SIG-M5 treated with dmso at 0.1 percent for 504 hours (cell line): ENCODE data around the gene EFS.

Experiments used
- DNase-seq: peaks from one replicate; lab custom pipeline; 2025; ENCODE audit not compliant: unreplicated experiment; lab: John Stamatoyannopoulos, UW

EFS gene, protein sequence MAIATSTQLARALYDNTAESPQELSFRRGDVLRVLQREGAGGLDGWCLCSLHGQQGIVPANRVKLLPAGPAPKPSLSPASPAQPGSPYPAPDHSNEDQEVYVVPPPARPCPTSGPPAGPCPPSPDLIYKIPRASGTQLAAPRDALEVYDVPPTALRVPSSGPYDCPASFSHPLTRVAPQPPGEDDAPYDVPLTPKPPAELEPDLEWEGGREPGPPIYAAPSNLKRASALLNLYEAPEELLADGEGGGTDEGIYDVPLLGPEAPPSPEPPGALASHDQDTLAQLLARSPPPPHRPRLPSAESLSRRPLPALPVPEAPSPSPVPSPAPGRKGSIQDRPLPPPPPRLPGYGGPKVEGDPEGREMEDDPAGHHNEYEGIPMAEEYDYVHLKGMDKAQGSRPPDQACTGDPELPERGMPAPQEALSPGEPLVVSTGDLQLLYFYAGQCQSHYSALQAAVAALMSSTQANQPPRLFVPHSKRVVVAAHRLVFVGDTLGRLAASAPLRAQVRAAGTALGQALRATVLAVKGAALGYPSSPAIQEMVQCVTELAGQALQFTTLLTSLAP

DNA sequence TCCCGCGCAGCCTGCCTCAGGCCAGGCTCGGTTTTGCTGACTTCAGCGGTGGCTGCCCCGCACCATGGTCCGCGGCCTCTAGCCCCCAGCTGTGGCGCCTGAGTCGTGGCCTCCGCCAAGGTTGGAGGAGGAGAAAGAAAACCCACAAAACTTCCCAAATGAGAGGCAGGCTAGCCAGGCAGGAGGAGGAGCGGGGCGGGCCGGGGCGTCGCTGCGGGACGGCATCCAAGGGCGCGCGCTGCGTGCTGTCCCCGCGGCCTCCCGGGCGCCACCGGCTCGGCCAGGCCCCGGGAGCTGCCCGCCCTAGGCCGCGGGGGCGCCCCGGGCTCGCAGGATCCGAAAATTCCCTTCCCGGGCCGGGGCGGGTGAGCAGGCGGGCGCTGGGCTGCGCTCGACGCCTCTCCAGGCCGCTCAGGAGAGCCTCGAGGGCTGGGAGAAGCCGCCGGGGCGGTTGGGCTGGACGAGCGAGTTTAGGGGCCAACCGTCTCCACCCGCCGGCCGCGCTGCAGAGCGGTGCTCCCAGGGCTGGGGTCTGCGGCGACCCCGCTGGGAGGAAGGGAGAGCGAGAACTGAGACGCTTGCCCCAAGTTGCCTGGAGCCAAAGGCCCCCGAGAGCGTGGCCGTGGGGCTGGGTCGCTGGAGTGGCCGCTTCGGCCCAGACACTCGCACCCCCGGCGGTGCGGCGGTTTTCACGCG, at the start of gene EFS:
Gene EFS (minus strand): TSS at position 137 of the 696 bp plus-strand sequence. CDS start 147 bp downstream, outside the sequence.
- DNase-seq = no peak

DNA sequence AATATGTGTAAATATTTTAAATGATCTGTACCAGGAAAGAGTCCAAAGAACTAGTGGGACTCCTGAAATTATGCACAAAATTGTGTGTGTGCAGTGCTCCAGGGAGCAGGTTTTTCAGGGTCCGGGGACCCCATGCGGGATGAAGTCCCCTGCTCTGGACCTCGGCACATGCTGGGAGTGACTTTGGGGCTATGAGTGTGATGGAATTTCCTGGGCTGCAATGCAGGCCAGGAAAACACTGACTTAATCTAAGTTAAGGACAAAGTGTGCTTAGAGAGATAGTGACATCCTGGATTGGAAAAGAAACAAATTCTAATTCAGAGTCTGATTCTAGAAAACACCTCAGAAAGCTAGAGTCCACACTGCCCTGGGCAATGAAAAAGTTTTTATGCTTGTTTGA, 49.3 kb upstream of the EFS start:
- no peak for DNase-seq

DNA sequence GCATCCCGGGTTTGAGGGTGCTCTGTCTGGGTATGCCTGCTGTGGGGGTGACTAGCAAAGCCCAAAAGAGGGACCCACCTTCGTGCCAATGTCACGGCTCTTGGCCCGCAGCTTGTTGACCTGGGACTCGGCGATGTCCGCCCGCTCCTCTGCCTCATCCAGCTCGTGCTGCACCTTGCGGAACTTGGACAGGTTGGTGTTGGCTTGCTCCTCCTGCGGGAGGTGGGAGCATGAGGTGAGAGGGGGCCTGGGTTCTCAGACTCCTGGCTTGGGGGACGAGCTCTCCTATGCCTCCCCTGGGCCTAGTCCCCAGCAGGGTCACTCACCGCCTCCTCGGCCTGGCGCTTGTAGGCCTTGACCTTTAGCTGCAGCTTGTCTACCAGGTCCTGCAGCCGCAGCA, 48.7 kb upstream of the EFS start:
- DNase-seq = no peak

DNA sequence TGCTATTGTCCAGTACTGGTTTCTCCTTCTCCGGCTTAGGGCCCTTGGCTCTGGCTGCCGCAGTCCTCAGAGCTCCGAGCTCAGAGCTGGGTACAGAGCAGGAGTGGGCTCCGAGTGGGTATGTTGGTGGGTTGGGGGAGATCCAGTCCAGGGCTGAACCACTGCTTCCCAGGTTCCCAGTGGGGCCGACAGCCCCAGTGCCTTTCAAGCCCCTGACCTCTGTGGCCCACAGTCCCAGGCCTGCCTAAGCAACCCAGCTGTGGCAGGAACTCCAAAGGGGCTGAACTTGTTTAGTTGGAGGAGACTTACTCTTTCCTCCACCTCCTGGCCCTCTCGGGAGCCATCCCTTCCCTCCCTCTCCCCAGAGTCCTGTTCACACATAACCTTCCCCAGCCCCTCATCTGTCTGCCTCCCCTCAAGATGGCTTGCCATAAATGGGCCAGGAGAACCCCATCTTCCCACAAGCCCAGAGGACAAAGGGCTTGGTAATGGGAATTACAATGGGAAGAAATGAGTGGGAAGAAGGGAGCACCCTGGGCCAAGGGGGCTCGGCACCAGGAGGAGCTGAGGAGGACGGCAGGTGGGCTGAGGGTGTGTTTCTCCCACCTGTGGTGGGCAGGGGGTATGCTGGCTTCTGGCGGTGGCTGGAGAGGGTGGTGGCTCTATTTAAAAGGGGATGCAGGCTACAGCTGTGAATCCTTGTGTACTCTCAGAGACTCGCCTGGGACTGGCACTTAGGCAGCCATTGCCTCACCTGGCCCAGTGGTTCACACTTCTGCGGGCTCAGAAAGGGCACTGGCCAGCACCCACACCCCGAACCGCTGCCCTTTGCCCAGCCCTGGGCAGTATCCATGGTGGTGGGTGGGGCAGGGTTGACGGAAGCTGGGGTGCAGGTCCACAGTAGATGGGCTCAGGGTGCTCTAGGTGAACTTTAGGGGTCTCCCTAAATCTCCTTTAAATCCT, 46.9 kb upstream of the EFS start:
- DNase-seq = no peak

DNA sequence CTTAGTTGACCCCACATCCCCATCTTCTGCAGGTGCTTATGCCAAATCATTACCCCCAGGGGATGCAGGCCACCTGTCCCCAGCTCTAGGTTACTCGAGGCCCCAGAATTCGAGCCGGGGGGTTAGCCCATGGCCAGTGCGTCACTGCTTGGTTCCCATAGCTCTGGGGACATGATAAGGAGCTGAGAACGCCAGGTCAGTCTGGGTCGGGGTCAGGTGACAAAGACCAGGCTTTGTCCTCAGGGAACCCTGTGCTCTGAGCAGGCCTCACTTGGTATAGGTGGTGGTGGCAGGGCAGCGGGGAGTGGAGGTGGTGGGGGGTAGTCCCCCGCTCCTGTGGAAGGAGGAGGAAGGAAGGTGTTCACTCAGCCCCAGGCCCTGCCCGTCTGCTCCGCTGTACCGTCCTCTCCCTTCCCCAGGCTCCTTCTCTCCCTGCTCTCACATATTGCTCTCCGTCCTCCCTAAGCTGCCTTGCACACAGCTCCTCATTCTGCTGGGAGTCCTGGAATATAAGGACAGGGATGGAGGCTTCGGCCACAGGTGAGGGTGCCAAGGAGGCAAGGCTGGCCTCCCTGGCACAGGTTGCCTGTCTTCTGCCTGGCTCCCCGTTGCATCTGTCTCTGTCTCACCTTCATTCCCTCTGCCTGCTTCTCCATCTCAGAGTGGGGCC, 45.1 kb upstream of the EFS start:
- DNase-seq = no peak

DNA sequence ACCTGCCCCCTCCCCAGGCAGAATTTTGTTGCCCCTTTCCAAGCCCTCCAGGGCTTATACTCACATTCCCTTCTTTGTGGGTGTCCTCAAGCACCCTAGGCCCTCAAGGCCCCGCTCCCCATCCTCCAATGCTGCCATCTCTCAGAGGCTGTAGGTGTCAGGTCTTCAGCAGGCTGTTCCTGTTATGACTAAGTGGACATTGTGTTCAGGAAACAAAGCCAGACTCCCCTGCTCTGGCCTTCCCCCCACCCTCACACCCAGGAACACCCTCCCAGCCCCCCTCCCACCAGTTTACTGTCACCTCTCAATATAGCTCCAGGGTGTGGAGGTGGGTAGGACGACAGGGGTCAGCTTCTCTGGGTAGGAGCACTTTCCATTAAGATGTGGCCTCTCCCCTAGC, 44.5 kb upstream of the EFS start:
- DNase-seq = no peak

DNA sequence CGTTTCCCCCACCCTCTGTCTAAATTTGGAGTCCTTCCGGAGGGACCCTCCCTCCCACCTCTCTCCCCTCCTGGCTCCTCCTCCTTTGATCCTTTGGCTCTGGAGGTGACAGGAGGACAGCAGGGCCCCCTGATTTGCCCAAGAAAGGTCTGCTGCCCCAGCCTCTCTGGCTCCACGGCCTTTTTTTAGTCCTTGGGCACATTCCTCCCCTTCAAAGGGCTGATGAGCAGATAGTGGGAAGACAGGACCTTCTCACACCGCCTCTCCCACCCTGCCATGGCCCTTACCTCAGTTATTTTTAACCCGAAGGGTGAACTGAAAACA, 43.3 kb upstream of the EFS start:
- DNase-seq = no peak

DNA sequence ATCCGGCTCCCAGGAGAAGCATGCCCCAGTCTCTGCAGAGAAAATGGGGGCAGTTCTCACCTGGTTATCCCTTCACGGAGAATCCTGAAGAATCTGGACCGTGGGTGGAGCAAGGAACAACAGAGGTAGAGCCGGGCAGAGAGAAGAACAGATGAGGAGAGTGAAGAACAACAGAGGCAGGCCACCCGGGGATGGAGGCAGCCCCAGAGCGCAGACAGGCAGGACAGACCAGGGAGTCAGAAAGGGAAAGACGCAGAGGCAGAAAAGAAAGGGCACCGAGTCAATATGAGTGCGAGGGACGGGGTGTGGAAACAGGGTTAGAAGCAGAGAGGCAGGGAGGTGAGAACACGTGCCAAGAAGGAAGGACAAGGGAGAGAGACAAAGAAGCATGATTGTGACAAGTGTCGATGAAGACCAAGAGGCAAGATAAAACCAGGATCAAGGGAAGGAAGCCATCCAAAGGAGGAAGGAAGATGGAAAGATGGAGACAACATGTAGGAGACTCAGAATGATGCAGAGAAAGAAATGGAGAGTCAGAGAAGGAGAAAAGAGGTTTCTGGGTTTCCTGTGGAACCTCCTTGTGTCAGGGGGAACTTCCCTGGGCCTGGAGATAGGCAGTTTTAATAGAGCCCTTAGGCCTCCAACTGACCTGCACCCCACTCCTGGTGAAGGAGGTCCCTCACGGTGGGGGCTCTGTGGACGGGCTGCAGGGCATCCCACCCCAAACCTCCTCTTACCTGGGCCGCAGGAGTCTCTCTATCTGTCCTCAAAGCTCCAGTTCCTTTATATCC, 42.7 kb upstream of the EFS start, which contains the start of gene MYH6:
Gene MYH6 (minus strand): TSS at position 758 of the 791 bp plus-strand sequence. CDS start 1,050 bp downstream, outside the sequence.
- no peak for DNase-seq

DNA sequence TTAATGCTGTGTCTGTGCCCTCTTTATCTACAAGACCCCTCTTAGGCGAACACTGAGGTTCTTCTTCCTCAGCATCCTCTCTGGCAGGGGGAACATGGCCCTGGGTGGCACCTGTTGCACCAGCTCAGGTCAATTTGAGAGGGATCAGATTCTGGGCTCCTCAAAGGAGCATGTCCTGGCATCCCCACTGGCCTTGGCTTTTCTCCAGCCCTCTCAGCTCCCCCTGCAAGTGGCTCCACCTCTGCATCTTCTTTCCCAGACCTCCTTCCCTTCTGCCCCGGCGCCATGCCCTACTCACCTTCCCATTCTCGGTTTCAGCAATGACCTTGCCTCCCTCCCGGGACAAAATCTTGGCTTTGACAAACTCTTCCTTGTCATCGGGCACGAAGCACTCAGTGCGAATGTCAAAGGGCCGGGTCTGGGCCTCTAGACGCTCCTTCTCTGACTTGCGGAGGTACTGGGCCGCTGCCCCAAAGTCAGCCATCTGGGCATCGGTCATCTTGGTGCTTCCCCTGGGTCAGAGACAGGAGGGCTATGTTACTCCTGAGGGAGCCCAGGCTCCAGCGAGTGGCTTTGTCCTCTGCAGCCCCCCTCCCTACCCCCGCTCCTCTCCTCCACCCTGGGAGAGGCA, 41.9 kb upstream of the EFS start:
- DNase-seq = no peak

DNA sequence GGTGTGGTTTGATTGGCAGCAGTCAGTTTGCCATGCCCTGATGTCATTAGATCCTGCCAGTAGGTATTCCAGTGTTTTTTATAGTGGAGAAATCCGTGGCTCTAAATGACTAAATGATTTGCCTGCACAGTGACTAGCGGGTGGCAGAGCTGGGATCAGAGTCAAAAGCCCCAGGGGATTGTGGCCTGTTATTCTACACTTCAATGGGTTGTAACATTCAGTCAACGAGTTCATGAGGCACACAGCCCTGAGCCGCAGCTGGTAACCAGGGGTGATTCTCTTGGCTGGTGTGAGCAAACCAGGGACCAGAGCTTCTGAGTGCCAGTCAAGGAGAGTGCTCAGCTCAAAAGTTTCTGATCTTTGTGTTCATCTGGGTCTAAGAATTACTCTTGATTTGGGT, 41.3 kb upstream of the EFS start:
- no peak for DNase-seq

DNA sequence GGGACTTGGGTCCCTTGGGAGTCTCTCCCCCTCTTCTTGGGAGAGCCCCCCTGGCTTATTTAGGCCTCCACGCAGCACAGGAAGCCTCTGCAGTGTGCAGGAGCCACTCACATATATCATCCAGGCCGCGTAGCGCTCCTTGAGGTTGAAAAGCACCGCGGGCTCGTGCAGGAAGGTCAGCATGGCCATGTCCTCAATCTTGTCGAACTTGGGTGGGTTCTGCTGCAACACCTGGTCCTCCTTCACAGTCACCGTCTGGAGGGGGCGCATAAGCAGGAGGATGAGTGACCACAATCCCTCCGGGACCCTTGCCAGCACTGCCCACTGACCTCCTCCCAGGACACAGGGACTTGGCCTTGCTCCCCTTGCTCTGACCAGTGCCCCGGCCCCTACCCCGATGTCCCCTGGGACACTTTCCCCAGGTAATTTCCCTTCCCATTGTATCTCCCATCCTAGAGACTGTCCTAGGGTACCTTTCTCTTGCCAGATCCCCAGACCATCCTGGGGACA, 40.6 kb upstream of the EFS start:
- DNase-seq = no peak

DNA sequence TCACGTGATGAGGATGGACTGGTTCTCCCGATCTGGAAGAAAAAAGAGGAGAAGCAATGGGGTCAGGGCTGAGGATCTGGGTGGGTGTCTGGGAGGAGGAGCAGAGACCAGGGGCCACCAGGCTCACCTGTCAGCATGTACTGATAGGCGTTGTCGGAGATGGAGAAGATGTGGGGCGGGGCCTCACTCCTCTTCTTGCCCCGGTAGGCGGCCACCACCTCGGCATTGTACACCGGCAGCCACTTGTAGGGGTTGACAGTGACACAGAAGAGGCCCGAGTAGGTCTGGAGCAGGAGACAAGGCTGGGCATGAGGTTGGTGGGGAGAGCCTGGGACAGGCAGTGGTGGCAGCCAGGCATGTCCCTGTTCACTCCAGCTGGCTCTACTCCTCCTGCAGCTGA, 40.1 kb upstream of the EFS start:
- no peak for DNase-seq

DNA sequence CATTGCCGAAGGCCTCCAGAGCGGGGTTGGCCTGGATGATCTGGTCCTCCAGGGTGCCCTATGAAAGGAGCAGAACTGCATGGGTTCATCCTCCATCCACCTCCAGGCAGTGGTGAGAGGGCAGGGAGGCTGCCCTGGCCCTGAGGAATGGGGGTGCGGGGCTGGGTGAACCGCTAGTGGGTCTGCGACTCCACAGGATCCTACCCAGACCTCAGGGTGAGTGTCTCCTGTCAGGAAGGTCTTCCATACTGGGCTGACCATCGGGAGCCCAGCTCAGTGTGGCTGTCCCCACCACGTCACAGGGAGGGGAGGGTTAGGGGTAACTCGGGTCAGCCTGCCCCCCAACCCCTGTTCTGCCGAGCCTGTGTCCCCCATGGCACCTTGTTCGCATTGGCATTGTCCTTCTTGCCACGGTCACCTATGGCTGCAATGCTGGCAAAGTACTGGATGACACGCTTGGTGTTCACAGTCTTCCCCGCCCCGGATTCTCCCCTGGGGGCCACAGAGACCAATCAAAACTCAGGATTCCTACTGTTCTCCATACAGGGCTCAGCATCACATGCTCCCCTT, 39.4 kb upstream of the EFS start:
- DNase-seq = no peak

DNA sequence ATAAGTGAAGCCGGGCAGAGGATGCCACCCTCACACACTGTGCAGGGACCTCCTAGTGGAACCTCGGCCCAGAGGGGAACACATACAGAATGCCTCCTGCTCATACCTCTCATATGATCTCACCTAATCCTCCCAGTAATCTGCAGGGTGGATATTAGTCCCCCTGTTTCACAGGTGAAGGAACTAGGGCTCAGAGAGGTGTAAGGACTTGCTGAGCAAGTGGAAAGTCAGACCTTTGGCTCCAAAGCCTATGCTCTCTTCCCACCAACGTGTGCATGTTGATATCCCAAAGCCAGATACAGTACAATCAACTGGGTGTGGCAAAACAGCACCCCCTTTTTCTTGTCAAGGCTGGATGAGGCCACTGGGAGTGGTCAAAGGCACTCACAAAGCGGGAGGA, 38.9 kb upstream of the EFS start:
- DNase-seq = no peak

DNA sequence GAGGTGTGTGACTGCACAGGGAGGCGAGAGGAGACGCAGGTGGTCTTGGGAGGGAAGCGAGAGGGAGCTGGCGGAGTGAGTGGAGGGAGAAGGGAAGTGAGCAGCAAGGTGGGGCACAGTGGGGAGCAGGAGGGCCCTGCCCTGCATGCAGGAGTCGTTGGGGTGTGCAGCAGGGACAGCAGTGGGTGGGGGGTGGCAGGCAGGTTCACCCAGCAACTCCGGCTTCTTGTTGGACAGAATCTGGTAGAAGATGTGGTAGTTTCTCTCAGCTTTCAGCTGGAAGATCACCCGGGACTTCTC, 38.1 kb upstream of the EFS start:
- no peak for DNase-seq

DNA sequence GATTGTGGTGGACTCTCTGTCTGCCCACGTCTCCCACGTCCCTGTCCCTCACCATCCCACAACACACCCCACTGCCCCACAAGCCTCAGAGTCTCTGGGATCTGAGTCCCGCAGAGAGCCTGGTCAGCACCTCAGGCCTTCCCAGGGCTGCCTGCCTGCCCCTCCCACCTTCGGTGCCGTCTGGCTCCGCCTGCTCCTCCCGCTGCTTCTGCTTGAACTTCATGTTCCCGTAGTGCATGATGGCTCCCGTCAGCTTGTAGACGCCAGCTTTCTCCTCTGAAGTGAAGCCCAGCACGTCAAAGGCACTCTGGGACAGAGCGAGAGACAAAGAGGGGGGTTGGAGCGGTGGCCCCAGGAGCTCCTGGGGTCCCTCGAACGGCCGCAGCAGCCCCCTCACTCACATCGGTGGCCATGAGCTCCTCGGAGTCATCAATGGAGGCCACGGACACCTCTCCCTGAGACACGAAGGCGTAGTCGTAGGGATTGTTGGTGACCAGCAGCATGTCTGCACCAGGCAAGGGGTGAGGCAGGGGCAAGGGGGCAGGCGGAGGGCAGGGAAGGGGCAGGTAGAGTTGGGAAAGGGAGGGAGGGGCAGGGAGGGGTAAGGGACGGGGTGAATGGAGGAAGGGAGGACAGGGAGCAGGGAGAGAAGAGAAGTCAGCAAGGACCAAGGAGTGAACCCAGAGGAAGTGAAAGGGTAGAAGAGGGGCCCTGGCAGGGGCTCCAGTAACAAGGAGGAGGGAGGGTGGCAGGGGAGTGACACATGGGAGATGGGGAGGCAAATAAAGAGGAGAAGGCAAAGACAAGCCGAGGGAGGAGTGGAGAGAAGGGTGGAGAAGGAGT, 37.5 kb upstream of the EFS start:
- DNase-seq = peak; percentile 25

DNA sequence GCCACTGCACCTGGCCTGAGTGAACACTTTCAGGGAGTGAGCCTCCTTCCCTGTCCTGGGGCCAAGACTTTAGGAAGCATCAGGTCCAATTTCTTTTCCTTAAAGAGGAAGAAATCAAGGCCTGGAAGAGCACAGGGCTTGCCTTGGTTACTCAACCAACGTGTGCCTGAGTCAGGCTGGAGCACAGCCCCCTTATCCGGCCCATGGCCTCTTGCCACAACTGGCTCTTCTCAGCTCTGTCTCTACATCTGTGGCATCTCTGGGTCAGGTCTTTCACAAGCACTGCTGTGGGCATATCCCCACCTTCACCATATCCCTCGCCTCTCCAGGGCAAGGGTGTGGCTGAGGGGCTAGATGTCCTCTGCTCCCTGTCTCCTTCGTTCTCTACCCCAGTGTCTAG, 36.3 kb upstream of the EFS start:
- peak; percentile 75 for DNase-seq

DNA sequence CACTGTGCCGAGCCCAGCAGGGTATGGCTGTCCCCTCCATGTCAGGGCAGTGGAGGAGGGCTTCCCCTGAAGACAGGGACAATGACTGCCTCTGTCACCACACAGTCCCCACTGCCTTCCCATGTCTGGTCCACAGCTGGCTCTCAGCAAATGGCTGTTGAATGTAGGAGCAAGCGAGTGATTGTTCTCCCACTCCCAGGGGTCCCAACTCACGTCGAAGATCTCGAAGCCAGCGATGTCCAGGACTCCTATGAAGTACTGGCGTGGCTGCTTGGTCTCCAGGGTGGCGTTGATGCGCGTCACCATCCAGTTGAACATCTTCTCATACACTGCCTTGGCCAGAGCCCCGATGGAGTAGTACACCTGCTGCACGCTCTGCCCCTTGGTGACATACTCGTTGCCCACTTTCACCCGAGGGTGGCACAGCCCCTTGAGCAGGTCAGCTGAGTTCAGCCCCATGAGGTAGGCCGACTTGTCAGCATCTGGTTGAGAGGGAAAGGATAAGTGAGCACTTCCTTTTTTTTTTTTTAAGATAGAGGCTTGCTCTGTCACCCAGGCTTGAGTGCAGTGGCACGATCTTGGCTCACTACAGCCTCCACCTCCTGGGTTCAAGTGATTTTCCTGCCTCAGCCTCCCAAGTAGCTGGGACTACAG, 35.7 kb upstream of the EFS start:
- DNase-seq = peak; percentile 23
